ENCODE data around the gene MRPS27.
A peak's percentile ranks its signal among the peaks of the same experiment; 100 is the strongest.

Gene MRPS27

DNA sequence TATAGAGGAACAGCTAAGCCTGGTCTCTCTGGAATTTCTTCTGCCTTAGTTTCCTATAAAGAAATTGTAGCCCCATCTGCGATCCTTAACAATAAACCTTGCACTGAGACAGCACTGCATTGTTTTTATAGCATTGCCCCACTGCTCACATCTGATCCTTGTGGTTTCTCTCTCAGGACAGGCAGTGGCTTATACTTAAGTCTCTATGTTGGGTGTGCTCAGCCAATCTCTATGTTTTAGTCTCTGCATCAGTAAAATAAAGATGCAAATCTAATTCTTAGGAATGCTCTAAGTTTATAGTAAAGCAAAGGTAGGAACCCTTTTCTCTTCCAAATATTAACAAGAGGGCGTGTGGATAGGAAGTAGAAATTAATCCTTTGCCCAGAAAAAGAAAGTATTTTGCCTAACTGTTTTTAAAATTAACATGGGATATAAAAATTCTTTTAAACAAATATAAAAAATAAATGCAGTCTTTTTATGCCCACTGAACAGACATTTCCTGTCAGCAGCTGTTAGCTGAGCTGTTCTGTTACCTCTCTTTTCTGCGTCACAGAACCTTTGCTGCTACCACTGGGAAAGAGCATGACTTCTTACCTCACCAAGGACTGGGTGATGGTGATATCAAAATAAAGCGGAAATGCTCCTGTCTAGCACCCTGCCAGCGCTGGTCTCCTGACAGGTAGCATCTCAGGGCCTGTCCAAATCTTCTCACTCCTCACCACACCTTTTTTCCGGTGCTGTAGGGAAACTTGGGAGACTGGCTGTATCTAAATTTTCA is 29.5 kb downstream of the MRPS27 start:
- no peak for DNase-seq (ENCODE audit: low spot score)

DNA sequence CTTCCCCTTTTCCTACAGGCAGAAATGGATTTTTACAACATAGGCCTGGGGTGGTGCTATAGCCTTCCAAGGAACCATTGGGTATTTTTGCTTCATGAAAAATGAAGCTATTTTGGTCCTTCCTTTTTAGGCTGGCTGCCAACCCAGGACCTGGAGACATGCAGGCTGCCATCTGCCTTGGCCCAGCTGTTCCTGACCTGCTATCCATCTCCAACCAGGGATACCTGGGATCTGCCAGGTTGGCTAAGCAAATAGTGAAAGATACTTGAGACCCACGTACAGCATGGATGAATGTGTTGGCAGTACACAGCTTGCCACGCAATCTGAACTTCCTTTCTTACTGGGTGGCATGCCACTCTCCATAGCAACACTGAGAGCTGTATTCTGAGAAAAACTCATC is 31.1 kb downstream of the MRPS27 start:
- DNase-seq (ENCODE audit: low spot score): peak; percentile 75

DNA sequence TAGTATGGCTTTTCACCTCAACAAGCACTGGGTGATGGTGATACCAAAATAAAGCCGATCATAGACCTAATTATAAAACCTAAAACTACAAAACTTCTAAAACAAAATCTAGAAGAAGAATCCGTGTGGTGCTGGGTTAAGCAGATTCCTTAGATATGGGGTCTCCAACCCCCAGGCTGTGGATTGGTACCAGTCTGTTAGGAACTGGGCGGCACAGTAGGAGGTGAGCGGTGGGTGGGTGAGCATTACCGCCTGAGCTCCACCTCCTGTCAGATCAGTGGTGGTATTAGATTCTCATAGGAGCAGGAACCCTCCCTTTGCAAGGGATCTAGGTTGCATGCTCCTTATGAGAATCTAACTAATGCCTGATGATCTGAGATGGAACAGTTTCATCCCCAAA is 33.2 kb downstream of the MRPS27 start:
- no peak for DNase-seq (ENCODE audit: low spot score)

DNA sequence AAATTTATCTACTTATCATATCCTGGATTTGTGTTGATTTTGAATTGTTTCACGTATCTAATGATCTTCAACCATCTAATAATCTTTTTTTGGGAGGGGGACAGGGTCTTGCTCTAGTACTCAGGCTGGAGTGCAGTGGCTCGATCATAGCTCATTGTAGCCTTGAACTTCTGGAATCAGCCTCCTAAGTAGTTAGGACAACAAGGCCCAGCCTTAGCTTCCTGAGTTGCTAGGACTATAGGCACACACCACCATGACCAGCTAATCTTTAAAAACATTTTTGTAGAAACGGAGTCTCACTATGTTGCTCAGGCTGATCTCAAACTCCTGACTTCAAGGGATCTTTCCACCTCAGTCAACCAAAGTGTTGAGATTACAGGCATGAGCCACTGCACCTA is 34.6 kb downstream of the MRPS27 start:
- DNase-seq (ENCODE audit: low spot score): no peak

DNA sequence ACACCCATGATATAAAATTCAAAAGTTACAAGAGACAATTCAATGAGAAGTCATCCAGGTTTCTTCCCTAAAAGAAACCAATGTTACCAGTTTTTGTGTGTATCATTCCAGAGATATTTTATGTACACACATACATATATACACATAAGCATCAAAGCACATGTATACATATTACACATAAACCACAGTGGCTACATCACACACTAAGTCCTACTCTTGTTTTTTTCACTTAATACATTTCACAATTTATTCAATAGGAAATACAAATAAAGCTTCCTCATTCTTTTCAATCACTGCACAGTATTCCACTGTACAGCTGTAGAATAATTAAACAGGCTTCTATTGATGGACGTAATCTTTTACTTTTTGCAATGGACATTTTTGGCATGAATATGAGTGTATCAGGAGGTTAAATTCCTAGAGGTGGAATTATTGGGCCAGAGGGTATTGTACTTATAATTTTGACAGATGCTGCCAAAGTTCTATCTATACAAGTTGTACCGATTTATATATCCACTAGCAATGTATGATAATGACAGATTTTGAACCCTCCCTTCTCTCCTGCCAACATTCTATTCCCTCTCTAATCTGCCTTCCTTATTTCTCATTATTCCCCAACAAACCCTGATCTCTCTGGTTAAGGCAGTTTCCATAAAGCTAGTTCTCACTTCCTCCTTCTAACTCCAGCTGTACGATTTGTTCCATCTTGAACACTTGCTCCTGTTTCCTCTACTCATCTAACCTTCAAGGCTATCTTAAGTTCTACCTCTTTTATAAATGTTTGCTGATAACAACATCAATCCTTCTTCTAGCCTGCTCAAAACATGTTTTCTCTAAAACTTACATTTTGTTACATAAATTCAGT is 35.2 kb downstream of the MRPS27 start:
- DNase-seq (ENCODE audit: low spot score): no peak

DNA sequence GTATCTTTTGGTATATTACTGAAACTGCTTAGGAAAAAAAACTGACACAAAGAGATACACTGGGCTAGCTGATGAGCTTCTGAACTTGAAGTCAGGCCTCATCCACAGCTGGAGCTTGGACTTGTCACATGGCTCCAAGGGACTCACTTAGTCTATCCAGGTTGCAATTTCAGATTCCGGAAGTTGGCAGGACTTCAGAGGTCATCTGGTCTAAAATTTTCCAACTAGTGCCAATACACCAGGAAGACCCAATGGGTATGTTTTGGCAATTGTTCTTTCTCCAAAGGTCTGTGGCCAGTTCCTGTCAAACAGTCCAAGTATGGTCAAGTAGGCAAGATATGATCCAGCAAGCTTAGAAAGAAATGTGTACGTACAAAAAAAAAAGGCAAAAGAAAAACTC is 36.7 kb downstream of the MRPS27 start:
- no peak for DNase-seq (ENCODE audit: low spot score)

DNA sequence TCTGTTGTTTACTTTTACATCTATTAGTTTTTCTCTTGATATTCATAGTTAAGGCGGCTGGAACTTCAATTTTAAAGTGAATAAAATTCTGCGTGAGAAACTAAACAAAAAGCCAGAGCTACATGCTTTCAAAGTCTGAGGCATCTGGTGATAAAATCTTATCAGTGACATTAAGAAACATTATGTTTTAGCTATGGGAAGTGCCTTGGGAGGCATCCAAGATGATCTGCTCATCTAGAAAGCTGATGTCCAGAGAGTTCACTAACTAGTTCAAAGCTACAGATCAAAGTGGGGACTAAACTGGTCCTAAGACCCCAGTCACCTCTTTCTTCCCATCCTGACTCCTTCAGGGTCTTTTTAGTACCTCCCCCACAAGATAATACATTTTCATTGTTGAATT is 37.2 kb downstream of the MRPS27 start:
- DNase-seq (ENCODE audit: low spot score): no peak

DNA sequence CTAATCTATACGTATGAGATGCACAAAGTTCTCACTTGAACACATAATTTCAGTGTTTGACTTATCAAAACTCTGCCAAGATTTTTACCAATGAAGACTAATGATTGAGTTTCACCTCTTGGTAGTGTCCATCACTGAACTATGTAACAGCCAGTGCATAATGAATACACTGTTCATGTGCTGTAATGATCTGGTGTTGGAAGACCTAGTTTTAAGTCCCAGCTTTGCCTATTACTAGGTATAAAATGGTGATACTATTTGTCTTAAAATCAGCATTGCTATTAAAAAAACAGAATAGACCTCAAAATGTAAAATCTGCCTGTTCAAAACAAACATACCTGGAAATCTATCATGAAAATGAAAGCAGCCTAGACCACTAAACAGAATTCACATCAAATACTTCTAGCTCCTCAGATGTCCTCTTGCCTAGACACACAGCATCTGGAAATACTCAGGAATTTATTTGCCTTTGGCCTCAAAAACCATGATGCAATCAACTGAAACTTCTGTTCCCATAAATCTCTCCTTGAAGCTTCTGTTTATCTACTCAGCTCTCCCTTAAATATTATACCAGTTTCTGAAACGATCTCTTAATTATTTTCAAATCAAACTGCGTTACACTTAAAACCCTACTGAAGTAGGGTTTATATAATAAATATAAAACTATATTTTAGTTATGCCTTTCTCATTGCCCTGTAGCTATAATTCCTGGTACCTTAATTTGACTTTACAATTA is 38.1 kb downstream of the MRPS27 start:
- DNase-seq (ENCODE audit: low spot score): no peak

DNA sequence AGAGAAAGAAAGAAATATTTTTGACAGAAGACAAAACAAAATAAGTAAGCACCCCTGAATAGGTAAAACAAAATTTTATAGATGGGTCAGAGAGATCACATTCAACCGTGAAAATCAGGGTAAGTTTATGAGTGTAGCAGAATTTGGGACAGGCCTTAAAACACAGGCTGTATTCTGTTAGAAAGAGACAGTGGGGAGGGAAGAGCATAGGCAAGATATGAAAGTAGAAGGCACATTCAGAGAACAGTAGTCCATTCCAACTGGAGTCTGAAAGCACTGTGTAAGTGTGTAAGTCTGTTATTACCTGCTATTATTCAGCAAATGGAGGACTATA is 38.6 kb downstream of the MRPS27 start:
- DNase-seq (ENCODE audit: low spot score): no peak

DNA sequence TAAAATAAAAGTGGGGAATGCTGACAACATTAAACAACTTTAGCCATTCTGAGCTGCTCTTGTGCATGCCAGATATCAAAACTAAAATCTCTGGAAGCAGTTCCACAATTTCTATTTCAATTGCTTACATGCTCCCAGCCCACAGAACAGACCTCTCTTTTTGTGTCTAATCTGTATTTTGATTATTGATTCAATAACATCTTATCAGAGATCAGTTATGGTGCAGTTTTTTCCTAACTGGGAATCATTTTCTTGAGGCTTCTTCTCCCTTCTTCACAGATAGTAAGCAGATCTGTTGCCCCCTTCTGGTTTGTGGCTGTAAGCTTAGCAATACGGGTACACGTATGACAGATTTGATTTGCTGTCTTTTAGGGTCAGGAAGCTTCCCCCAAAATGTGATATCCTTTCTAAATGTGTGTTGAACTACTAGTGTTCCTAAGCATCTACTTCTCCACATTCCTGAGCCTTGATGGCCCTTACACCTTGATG is 39.4 kb downstream of the MRPS27 start:
- peak; percentile 47 for DNase-seq (ENCODE audit: low spot score)

DNA sequence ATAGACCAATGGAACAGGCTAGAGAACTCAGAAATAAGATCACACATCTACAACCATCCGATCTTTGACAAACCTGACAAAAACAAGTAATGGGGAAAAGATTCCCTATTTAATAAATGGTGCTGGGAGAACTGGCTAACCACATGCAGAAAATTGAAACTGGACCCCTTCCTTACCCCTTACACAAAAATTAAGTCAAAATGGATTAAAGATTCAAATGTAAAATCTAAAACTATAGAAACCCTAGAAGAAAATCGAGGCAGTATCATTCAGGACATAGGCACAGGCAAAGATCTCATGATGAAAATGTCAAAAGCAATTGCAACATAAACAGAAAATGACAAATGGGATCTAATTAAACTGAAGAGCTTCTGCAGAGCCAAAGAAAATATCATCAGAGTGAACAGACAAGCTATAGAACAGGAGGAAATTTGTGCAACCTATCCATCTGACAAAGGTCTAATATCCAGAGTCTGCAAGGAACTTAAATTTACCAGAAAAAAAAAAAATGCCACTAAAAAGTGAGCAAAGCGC is 43.8 kb downstream of the MRPS27 start:
- no peak for DNase-seq (ENCODE audit: low spot score)

DNA sequence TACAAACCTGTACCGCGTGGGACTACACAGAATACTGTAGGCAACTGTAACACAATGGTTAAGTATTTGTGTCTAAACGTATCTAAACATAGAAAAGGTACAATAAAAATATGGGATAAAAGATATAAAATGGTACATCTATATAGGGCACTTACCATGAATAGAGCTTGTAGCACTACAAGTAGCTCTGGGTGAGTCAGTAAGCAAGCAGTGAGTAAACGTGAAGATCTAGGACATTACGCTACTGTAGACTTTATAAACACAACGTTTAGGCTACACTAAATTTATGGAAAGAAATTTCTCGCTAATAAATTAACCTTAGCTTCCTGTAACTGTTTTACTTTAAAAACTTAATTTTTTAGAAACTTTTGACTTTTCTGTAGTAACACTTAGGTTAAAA is 46.5 kb downstream of the MRPS27 start:
- no peak for DNase-seq (ENCODE audit: low spot score)

DNA sequence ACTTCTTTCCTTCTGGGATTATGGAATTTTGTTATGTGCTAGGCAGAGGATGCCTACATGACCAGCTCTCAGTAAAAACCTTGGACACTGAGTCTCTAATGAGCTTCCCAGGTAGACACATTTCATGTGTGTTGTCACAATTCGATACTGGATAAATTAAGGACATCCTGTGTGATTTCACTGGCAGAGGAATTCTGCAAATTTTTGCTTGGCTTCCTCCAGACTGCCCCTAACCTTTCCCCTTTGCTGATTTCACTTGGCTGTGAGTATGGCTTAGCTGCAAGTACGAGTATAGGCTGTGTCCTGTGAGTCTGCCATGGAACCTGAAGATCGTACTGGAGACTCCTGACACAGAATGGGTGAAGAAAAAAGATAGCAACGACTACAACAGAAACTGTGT is 47.6 kb downstream of the MRPS27 start:
- no peak for DNase-seq (ENCODE audit: low spot score)

DNA sequence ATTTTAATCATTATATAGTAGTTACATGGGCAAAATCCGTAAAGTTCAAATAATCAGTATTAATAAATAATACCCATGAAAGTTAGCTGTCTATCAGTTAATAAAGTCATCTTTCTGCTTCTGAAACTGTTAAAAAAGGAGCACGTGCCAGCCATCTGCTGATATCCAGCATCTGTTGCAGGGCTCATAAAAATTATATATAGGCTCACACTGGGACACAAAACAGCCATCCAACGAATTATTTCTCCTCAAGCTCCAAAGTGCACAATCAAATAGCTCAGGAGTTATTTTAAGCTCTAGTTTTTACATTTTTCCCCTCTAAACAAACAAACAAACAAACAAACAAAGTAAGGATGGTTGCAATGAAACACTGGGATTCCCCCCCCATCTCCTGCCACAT is 48.3 kb downstream of the MRPS27 start:
- no peak for DNase-seq (ENCODE audit: low spot score)

DNA sequence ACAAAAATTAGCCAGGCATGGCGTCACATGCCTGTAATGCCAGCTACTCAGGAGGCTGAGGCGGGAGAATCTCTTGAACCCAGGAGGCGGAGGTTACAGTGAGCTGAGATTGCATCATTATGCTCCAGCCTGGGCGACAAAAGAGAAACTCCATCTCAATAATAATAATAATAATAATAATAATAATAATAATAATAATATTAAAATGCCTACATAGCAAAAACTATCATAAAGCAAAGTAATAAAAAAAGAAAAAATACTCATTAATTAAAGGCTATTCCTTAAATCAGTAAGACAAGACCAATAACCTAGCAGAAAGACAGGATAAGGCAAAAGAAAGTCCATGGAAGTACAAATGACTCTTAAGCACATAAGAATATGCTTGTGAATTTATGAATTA is 50.0 kb downstream of the MRPS27 start:
- no peak for DNase-seq (ENCODE audit: low spot score)

DNA sequence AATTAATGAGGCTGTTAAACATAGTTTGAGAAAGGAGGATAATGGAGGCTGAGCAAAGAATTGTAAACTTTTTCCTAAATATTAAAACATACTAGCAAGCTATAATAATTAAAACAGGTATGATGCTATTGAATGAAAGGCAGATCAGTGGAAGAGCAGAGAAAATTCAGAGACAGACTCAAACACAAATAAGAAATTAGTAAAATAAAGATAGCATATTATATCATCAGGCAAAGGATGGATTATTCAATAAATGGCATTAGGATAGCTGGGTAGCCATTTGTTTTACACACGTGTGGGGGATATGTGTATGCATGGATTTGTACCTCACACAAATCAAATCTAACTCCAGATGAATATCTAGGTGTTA is 50.6 kb downstream of the MRPS27 start:
- no peak for DNase-seq (ENCODE audit: low spot score)

DNA sequence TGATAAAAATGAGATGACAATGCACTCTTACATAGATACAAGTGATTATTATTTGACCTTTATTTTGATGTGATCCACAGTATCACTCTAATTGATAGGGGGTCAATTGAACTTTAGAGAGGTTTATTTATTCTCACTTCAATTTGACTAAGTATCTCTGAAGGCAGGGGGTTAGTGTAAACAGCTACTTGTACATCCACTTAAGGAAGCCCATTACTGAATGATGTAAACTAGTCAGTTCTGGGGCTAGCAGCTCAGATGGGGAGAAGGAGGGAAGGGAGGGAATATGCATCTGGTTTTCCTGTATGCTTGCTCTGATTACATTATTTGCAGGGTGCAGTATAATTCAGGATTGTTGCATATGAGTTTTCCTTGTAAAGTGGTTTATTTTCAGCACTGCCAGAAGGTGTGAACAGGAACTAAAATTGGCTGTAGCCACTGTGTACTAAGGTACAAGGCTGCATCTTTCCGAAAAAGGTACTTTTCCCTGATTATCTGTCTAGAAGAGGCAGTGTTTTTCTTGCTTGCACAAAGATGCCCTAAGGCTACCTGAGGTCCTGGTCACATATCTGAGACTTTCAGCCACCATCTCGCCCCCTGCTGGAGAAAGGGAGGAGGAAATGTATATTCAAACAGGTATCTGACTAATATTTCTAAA is 51.2 kb downstream of the MRPS27 start:
- DNase-seq (ENCODE audit: low spot score): peak; percentile 52

DNA sequence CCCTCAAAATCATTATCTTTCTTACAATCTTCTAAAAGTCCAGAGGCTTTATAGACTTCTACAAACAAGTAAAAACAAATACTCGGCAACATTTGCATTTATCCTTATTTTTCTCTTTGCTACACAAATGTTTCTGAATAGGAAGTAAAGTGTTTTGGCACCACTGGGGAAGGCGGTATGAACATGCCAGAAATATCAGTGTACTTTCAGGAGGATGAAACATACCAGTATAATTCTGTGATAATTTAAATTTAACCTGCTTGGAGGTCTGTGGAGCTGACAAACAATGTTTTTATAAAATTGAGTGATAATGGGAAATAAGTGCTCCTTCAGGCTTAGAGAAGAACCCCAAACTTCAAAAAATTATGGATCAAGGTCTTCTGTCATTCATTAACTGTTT is 51.8 kb downstream of the MRPS27 start:
- no peak for DNase-seq (ENCODE audit: low spot score)

DNA sequence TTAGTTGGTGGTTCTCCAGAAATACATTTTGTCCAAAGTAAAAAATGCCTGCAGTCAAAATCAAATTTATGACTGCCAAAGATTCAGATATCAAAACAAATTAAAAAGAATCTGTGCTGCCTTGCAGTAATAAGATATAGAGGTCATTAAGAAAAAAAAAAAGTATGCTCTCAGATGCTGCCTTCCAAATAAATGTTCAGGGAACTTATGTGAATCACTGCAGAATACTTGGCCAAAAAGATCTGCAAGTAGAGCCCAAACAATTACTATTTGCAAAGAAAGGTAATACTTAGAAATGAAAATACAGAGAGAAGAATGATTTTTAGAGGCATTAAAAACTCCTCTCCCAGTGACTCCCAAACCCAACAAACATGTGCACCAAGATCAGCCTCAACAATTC is 52.4 kb downstream of the MRPS27 start:
- no peak for DNase-seq (ENCODE audit: low spot score)

DNA sequence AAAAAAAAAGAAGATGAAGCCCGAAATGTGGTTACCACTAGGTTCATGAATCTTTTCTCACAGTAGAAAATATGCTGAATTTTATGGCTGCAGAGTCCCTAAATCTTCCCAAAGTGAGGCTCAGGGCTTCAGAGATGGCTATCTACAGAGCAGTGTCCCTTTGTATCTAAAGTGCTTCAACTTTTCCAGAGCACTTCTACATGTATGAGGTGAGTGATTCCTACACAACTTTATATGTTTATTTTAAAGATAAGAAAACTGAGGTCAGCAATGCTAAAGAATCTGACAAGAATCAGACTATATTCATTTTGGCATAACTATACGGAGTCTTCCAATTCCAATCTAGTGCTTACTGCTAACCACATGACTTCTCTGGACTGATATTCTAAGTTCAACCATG is 53.2 kb downstream of the MRPS27 start:
- no peak for DNase-seq (ENCODE audit: low spot score)

DNA sequence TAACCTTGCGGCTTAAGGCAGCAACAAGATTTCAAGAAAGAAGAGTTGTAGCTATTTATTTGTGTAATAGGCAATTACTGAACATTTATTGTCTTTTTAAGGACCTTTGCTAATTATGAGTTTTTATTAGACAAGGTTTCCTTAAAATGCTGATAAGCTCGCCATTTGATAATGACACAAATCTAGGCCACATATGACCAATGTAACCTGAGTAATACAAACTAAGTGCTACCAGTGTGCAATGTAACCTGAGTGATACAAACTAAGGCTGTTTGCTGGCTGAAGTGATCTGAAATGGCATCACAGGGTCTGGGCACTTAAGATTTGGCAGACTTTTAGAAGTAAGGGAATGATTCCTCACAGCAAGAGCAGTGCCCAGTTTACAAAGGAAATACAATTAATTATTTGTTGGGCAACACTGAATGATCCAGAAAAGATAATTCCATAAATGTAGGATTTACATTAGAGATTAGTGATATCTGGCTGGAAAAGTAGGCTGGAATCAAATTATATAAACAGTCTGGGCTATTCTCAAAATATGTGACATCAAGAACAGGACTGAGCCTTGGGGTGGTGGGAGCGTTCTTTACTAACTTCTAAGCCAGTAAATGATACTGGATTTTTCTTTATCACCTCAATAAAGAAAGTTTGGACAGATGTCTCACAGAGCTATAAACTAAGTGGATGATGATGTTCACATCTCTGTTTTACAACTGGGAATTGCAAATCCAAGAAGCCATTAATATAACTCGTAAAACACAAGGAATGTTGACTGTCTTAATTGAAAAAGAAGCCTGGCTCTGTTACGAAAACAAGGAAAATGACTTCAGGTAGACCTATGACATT is 54.8 kb downstream of the MRPS27 start:
- no peak for DNase-seq (ENCODE audit: low spot score)
